H1 (cell line): Measurements from ENCODE around the gene ZNF555. TPM values are rescaled to one million over a fixed set of nuclear protein-coding genes. Genes with fewer than 3 reads are reported as not detected.
A peak's percentile ranks its signal among the peaks of the same experiment; 100 is the strongest.

Source experiments
- CTCF ChIA-PET: fragments of 300-600 bp; sonication (Branson Sonifier 250); formaldehyde crosslinking; loops from one replicate; lab custom pipeline; 2021; ENCODE audit not compliant: partially characterized antibody; lab: Charles Lee
- POLR2A ChIA-PET: fragments of 300-600 bp; sonication (Branson Sonifier 250); formaldehyde crosslinking; loops from one replicate; lab custom pipeline; 2021; ENCODE audit warnings: inconsistent platforms; ENCODE audit not compliant: partially characterized antibody; lab: Charles Lee
- DNase-seq, 2 experiments: peaks; one replicate each; pipeline versions ENCODE4 v3.0.0 to v3.0.0-alpha.2; 2010 to 2022; ENCODE audit warnings: low spot score in 2 of 2, low read depth in 1 of 2, mixed read lengths in 1 of 2
- FAIRE-seq: peaks from 2 replicates; lab custom pipeline; 2011; peaks lifted over from hg19 to GRCh38; lab: Jason Lieb, UNC
- H2AFZ ChIP-seq: 2 replicates; pipeline ENCODE4 v1.8.1; 2012; ENCODE audit warnings: low read length, inconsistent platforms
- H2AK5ac ChIP-seq: 2 replicates; pipeline ENCODE4 v1.6.1; 2013; ENCODE audit warnings: low read depth, low read length
- H2BK120ac ChIP-seq: replicated peaks from 2 replicates; pipeline ENCODE3; 2013; ENCODE audit warnings: low read depth, low read length, inconsistent platforms
- H2BK12ac ChIP-seq: 2 replicates; pipeline ENCODE4 v1.6.1; 2013; ENCODE audit warnings: low read depth, low read length
- H2BK15ac ChIP-seq: 2 replicates; pipeline ENCODE4 v1.6.1; 2013; ENCODE audit warnings: low read length
- H2BK20ac ChIP-seq: 2 replicates; pipeline ENCODE4 v1.6.1; 2013; ENCODE audit warnings: low read length
- H2BK5ac ChIP-seq: 2 replicates; pipeline ENCODE4 v1.6.1; 2013; ENCODE audit warnings: low read depth, low read length
- H3K14ac ChIP-seq: 2 replicates; pipeline ENCODE4 v1.6.1; 2013; ENCODE audit warnings: inconsistent platforms; ENCODE audit not compliant: insufficient read length
- H3K18ac ChIP-seq: 2 replicates; pipeline ENCODE4 v1.6.1; 2013; ENCODE audit warnings: low read length; ENCODE audit errors: extremely low read depth
- H3K23ac ChIP-seq: 2 replicates; pipeline ENCODE4 v1.6.1; 2013; ENCODE audit warnings: inconsistent platforms; ENCODE audit not compliant: insufficient read length
- H3K23me2 ChIP-seq: 2 replicates; pipeline ENCODE4 v1.6.1; 2013; ENCODE audit warnings: low read depth, low read length
- H3K27ac ChIP-seq: 2 replicates; pipeline ENCODE4 v1.6.1; 2011; ENCODE audit warnings: low read depth, low read length, inconsistent platforms
- H3K27me3 ChIP-seq, 4 experiments: replicated peaks in 1 of 4; 1 replicate in 1 of 4; 2 replicates in 3 of 4; pipeline versions ENCODE4 v1.6.1 to v1.8.1; 2011 to 2013; ENCODE audit warnings: low read length in 3 of 4, mild to moderate bottlenecking in 3 of 4, inconsistent platforms in 2 of 4, mixed read lengths in 2 of 4, moderate library complexity in 1 of 4; ENCODE audit not compliant: control insufficient read depth in 3 of 4, insufficient read depth in 3 of 4; ENCODE audit errors: extremely low read depth in 1 of 4
- H3K36me3 ChIP-seq, 4 experiments: 2 replicates each; pipeline versions ENCODE4 v1.6.1 to v1.8.1; 2011 to 2013; ENCODE audit warnings: mild to moderate bottlenecking in 4 of 4, low read length in 3 of 4, moderate library complexity in 2 of 4, control low read depth in 1 of 4, inconsistent platforms in 1 of 4; ENCODE audit not compliant: insufficient read depth in 4 of 4, control insufficient read depth in 2 of 4
- H3K4ac ChIP-seq: replicated peaks from 2 replicates; pipeline ENCODE3; 2013; ENCODE audit warnings: low read length, low read depth, mixed read lengths, inconsistent platforms; ENCODE audit not compliant: insufficient read length
- H3K4me1 ChIP-seq, 4 experiments: replicated peaks in 1 of 4; 1 replicate in 1 of 4; 2 replicates in 3 of 4; pipeline versions ENCODE4 v1.6.1 to v1.8.1; 2011 to 2013; ENCODE audit warnings: low read length in 3 of 4, inconsistent platforms in 2 of 4, mixed read lengths in 1 of 4; ENCODE audit not compliant: insufficient read depth in 4 of 4, control insufficient read depth in 3 of 4
- H3K4me2 ChIP-seq, 2 experiments: 2 replicates each; pipeline versions ENCODE4 v1.6.1 to v1.8.1; 2011 to 2013; ENCODE audit warnings: low read depth in 2 of 2, low read length in 2 of 2, control low read depth in 1 of 2, inconsistent platforms in 1 of 2, mild to moderate bottlenecking in 1 of 2; ENCODE audit not compliant: insufficient read depth in 1 of 2
- H3K4me3 ChIP-seq, 4 experiments: fragments of 200-600, 300-600 bp in 1 of 4; sonication (generic), shearing (Covaris generic), sonication (Bioruptor Twin) in 1 of 4; 2 replicates each; pipeline versions ENCODE4 v1.5.1 to v1.8.1; 2011 to 2016; ENCODE audit warnings: low read length in 4 of 4, low read depth in 3 of 4, control low read depth in 2 of 4, inconsistent platforms in 2 of 4, mild to moderate bottlenecking in 2 of 4, mixed read lengths in 1 of 4, moderate library complexity in 1 of 4; ENCODE audit not compliant: insufficient read depth in 2 of 4; ENCODE audit errors: extremely low read depth in 1 of 4
- H3K56ac ChIP-seq: replicated peaks from 2 replicates; pipeline ENCODE3; 2013; ENCODE audit warnings: low read depth, mild to moderate bottlenecking, mixed read lengths, low read length, inconsistent platforms; ENCODE audit not compliant: insufficient read length
- H3K79me1 ChIP-seq: 2 replicates; pipeline ENCODE4 v1.6.1; 2013; ENCODE audit warnings: low read depth, low read length, control low read depth
- H3K79me2 ChIP-seq, 2 experiments: 2 replicates each; pipeline versions ENCODE4 v1.6.1 to v1.8.1; 2012 to 2013; ENCODE audit warnings: low read length in 2 of 2, mild to moderate bottlenecking in 2 of 2, inconsistent platforms in 1 of 2; ENCODE audit not compliant: insufficient read depth in 2 of 2, control insufficient read depth in 1 of 2
- H3K9ac ChIP-seq, 4 experiments: replicated peaks in 1 of 4; 1 replicate in 1 of 4; 2 replicates in 3 of 4; pipeline versions ENCODE4 v1.6.1 to v1.8.1; 2011 to 2013; ENCODE audit warnings: low read depth in 3 of 4, low read length in 3 of 4, control low read depth in 2 of 4, mild to moderate bottlenecking in 2 of 4, moderate library complexity in 2 of 4, inconsistent platforms in 1 of 4; ENCODE audit errors: extremely low read depth in 1 of 4
- H3K9me3 ChIP-seq, 2 experiments: 2 replicates each; pipeline versions ENCODE4 v1.6.1 to v1.8.1; 2012 to 2013; ENCODE audit warnings: mild to moderate bottlenecking in 2 of 2, moderate library complexity in 2 of 2, control low read depth in 1 of 2, inconsistent platforms in 1 of 2, low read depth in 1 of 2, low read length in 1 of 2, mixed read lengths in 1 of 2; ENCODE audit not compliant: insufficient read depth in 2 of 2
- H4K20me1 ChIP-seq, 2 experiments: replicated peaks in 1 of 2; 2 replicates each; pipeline versions ENCODE3 to v1.8.1; 2011 to 2013; ENCODE audit warnings: inconsistent platforms in 2 of 2, low read length in 2 of 2, mild to moderate bottlenecking in 1 of 2; ENCODE audit not compliant: insufficient read depth in 2 of 2, control insufficient read depth in 1 of 2
- H4K5ac ChIP-seq: 2 replicates; pipeline ENCODE4 v1.6.1; 2013; ENCODE audit warnings: low read length, low read depth, mixed read lengths, inconsistent platforms; ENCODE audit not compliant: insufficient read length
- H4K8ac ChIP-seq: 2 replicates; pipeline ENCODE4 v1.8.0; 2013; ENCODE audit warnings: mild to moderate bottlenecking, moderate library complexity, low read length, inconsistent platforms; ENCODE audit not compliant: insufficient read depth; ENCODE audit errors: extremely low read depth
- H4K91ac ChIP-seq: replicated peaks from 2 replicates; pipeline ENCODE3; 2013; ENCODE audit warnings: low read length, mixed read lengths, inconsistent platforms; ENCODE audit not compliant: insufficient read length
- BRCA1 ChIP-seq: IDR thresholded peaks from 2 replicates; pipeline ENCODE4 v1.6.1; 2012; ENCODE audit warnings: low read depth, low read length, improper control_type of control experiment
- CBX5 ChIP-seq: fragments of 300-800, 300-1000 bp; sonication (generic); IDR thresholded peaks from 2 replicates; pipeline ENCODE4 v1.7.1; 2016; ENCODE audit warnings: antibody characterized with exemption, low read length, low read depth
- HDAC6 ChIP-seq: IDR thresholded peaks from one replicate; pipeline ENCODE4 v1.7.1; 2012; ENCODE audit warnings: low read depth, mild to moderate bottlenecking, inconsistent platforms, low read length, moderate library complexity
- JUN ChIP-seq: IDR thresholded peaks from 2 replicates; pipeline ENCODE4 v1.6.1; 2011; ENCODE audit warnings: low read depth, mild to moderate bottlenecking, improper control_type of control experiment, low read length
- JUND ChIP-seq: IDR thresholded peaks from 2 replicates; pipeline ENCODE4 v1.6.1; 2011; ENCODE audit warnings: mild to moderate bottlenecking, improper control_type of control experiment, low read length
- KDM4A ChIP-seq: IDR thresholded peaks from one replicate; pipeline ENCODE4 v1.7.1; 2012; ENCODE audit warnings: low read depth, mild to moderate bottlenecking, moderate library complexity, low read length, inconsistent platforms; ENCODE audit not compliant: severe bottlenecking
- POLR2AphosphoS5 ChIP-seq: IDR thresholded peaks from 2 replicates; pipeline ENCODE4 v1.6.1; 2011; ENCODE audit warnings: low read depth, low read length
- RNF2 ChIP-seq: fragments of 200-900, 300-1000 bp; sonication (generic); IDR thresholded peaks from 2 replicates; pipeline ENCODE4 v1.7.1; 2016; ENCODE audit warnings: borderline replicate concordance, low read depth, mild to moderate bottlenecking, antibody characterized with exemption, low read length; ENCODE audit not compliant: poor library complexity, severe bottlenecking; ENCODE audit errors: missing control alignments
- SP2 ChIP-seq: IDR thresholded peaks from 2 replicates; pipeline ENCODE4 v1.6.1; 2012; ENCODE audit warnings: mild to moderate bottlenecking, low read length, inconsistent platforms
- TAF7 ChIP-seq: optimal IDR thresholded peaks from 2 replicates; pipeline ENCODE3; 2011; ENCODE audit warnings: low read depth, mild to moderate bottlenecking, inconsistent platforms, low read length, moderate library complexity, borderline replicate concordance
- TBP ChIP-seq: IDR thresholded peaks from 2 replicates; pipeline ENCODE4 v1.6.1; 2011; ENCODE audit warnings: low read depth, low read length, improper control_type of control experiment
- WGBS, 2 experiments: shearing (Covaris generic) in 1 of 2; methylation state at CpG; one replicate each; pipeline versions ENCODE4 v1.1.6 to v1.1.7; 2013 to 2015; ENCODE audit warnings: low lambda C conversion rate in 2 of 2, mixed read lengths in 2 of 2, inconsistent platforms in 1 of 2, low coverage in 1 of 2, missing lambda C conversion rate in 1 of 2; ENCODE audit not compliant: insufficient replicate concordance in 2 of 2, insufficient coverage in 1 of 2, insufficient read length in 1 of 2; ENCODE audit errors: extremely low coverage in 1 of 2, missing lambda C conversion rate in 1 of 2; 5-methylcytosine and 5-hydroxymethylcytosine counted together
- polyA plus RNA-seq, 7 experiments: library from polyadenylated mRNA; depleted of rRNA in 3 of 7; stranded (reverse) in 5 of 7; unstranded in 2 of 7; fragments of >200 nt in 5 of 7; fragments of 200-250 nt in 2 of 7; gene quantifications; 1 replicate in 5 of 7; 2 replicates in 1 of 7; 4 replicates in 1 of 7; pipeline versions ENCODE4 v1.2.1 to v1.2.3, GENCODE V29; 2011 to 2013; ENCODE audit warnings: missing spikeins in 2 of 7, mixed read lengths in 2 of 7
- total RNA-seq: library from RNA; stranded (reverse); fragmentation: NEBNext Ultra II Directional; extraction: Animal tissue kit (Norgen Biotek cat#: 25700); gene quantifications from 2 replicates; pipeline ENCODE4 v1.2.1, GENCODE V29; 2021
- TF ChIP-seq, protein P1 (sequence below): IDR thresholded peaks from 2 replicates; pipeline ENCODE4 v1.6.1; 2012; ENCODE audit warnings: inconsistent platforms

ZNF555 gene
- total and polyA plus RNA-seq, 2 of the 8 experiments (the other 6 are each of a cell fraction or from before 2014, with no cell fraction given): 1.6 to 5.7 TPM

DNA sequence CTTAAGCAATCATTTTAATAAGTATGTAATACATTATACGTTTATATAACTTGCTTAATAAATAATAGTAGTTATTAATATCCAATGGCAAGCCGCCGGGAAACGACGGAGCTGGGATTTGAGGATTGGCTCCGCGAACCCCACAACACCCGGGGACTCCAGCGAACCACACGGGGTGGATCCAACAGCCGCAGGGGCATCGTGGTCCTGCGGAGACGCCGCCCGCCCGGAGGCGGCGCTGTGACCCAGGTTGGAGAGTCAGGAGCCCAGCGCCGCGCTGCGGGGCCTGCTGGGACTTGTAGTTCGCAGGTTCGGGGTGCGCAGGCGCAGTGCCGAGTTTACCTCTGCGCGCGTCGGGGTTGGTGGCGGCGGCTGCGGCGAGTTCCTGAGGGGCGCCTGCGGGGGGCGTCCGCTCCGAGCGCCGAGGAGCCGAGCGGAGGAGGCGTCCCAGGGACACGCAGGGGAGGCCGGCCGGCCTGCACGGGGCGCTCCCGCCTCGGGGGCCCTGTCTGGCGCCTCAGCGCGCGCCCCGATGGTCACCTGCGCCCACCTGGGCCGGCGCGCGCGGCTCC, 21.6 kb upstream of the ZNF555 start, which contains the start of gene ZNF554:
Gene ZNF554, plus strand, starts transcription at position 329 of the 572 bp plus-strand sequence. Its CDS starts 204 bp downstream, at position 533.
- Histone ChIP-seq H3K9me3 (no peaks in the 10 kb centered on the region), H4K8ac (peak within 1 kb of the TSS; percentile 19), H3K4me1 (no peaks in the 10 kb centered on the region), H3K79me2 (no peaks in the 10 kb centered on the region), H2BK12ac (no peak within 1 kb of the TSS), H3K9ac (peak within 1 kb of the TSS in 3 of 4 experiments; percentile 29 to 82 (median 58); a peak in 4 of 7 replicates), H2BK5ac (no peak within 1 kb of the TSS), H2AK5ac (no peak within 1 kb of the TSS), H3K36me3 (peaks cover 0 to under 1% (median 0%) of the 10 kb centered on the region in 4 experiments; a peak in 3 of 8 replicates), H3K4me2 (peak within 1 kb of the TSS; percentile 74 to 93), H2BK15ac (no peak within 1 kb of the TSS), H3K23ac (no peak within 1 kb of the TSS), H3K4me3 (peak within 1 kb of the TSS; percentile 64 to 78 (median 73)), H2BK120ac (no peak within 1 kb of the TSS), H3K18ac (no peak within 1 kb of the TSS; the same call in 1 of the 2 replicates), H3K56ac (no peak within 1 kb of the TSS), H3K79me1 (no peaks in the 10 kb centered on the region), H3K23me2 (peaks cover 4% of the 10 kb centered on the region; the same call in 1 of the 2 replicates), H3K14ac (no peak within 1 kb of the TSS), H3K4ac (no peak within 1 kb of the TSS), H4K91ac (no peak within 1 kb of the TSS), H4K20me1 (no peaks in the 10 kb centered on the region), H4K5ac (no peak within 1 kb of the TSS), H3K27me3 (no peaks in the 10 kb centered on the region), H3K27ac (no peak within 1 kb of the TSS), H2AFZ (peak within 1 kb of the TSS; percentile 76), H2BK20ac (no peak within 1 kb of the TSS)
- POLR2A ChIA-PET: interaction anchor here (0.9 to 1.2 kb wide), 2 partner anchors 16 to 28 kb away, joined by 3 read pairs; no protein-coding TSS in a partner anchor
- DNase-seq: peak; percentile 94 to 99
- CTCF ChIA-PET: interaction anchor here (0.6 to 1.8 kb wide), 9 partner anchors 13 to 157 kb away, joined by 3 to 8 read pairs (median 3); no protein-coding TSS in a partner anchor
- WGBS, 2 experiments: 2% methylated on average over 52 of the region's 64 CpGs; no CpG with 5 or more reads in 1 of the 2 experiments
- peak; percentile 57 for FAIRE-seq
- no peak for TF ChIP-seq CBX5
- peak; percentile 33 for TF ChIP-seq TAF7
- no peak for TF ChIP-seq POLR2AphosphoS5
- 0 out of 2 replicates have a peak, but pooled peaks have one; percentile 11 for TF ChIP-seq JUND
- no peak for TF ChIP-seq HDAC6
- no peak for TF ChIP-seq RNF2
- TF ChIP-seq, protein P1, sequence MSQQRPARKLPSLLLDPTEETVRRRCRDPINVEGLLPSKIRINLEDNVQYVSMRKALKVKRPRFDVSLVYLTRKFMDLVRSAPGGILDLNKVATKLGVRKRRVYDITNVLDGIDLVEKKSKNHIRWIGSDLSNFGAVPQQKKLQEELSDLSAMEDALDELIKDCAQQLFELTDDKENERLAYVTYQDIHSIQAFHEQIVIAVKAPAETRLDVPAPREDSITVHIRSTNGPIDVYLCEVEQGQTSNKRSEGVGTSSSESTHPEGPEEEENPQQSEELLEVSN: no peak
- TF ChIP-seq KDM4A: peak; percentile 86
- no peak for TF ChIP-seq BRCA1
- TF ChIP-seq TBP: peak; percentile 50; the same call in 1 of the 2 replicates
- TF ChIP-seq SP2: peak; percentile 41; the same call in 1 of the 2 replicates
- TF ChIP-seq JUN: no peak
